Hepatocyte (in vitro differentiated cells): Measurements from ENCODE around the gene SCIN.

Experiments
- CTCF ChIP-seq: fragments of 200-600 bp; sonication (generic); IDR thresholded peaks from 2 replicates; pipeline ENCODE4 v1.5.1; 2016; ENCODE audit warnings: antibody characterized with exemption, mild to moderate bottlenecking; ENCODE audit not compliant: poor library complexity
- EZH2 ChIP-seq: fragments of 200-600 bp; sonication (generic); IDR thresholded peaks from 2 replicates; pipeline ENCODE4 v1.6.1; 2016; ENCODE audit warnings: antibody characterized with exemption, mild to moderate bottlenecking, borderline replicate concordance
- EZH2phosphoT487 ChIP-seq: fragments of 200-600 bp; sonication (generic); IDR thresholded peaks from one replicate; pipeline ENCODE4 v1.6.1; 2018; ENCODE audit warnings: antibody characterized with exemption, mild to moderate bottlenecking, low read depth, moderate library complexity; ENCODE audit not compliant: unreplicated experiment, severe bottlenecking

DNA sequence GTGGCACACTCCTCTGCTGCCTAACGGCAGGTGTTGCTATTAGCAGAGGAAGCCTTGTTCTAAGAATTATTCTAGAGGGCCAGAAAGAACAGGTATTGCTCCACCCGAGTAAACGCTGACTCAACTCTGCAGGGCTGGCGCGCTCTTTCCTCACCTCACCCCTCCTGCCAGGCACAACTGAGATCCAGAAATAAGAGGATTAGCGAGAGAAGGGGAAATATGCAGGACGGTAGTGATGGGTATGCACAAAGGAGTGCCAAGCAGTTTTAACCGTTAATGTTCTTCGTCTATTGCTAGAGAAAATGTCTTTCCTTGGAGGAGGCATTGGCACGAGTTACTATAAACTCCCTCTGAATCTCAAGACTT is 369 bp upstream of the SCIN start:
- TF ChIP-seq CTCF (no peak), EZH2phosphoT487 (no peak), EZH2 (no peak)
